Measurements from ENCODE around the gene DSCAM.

The DSCAM gene

DNA sequence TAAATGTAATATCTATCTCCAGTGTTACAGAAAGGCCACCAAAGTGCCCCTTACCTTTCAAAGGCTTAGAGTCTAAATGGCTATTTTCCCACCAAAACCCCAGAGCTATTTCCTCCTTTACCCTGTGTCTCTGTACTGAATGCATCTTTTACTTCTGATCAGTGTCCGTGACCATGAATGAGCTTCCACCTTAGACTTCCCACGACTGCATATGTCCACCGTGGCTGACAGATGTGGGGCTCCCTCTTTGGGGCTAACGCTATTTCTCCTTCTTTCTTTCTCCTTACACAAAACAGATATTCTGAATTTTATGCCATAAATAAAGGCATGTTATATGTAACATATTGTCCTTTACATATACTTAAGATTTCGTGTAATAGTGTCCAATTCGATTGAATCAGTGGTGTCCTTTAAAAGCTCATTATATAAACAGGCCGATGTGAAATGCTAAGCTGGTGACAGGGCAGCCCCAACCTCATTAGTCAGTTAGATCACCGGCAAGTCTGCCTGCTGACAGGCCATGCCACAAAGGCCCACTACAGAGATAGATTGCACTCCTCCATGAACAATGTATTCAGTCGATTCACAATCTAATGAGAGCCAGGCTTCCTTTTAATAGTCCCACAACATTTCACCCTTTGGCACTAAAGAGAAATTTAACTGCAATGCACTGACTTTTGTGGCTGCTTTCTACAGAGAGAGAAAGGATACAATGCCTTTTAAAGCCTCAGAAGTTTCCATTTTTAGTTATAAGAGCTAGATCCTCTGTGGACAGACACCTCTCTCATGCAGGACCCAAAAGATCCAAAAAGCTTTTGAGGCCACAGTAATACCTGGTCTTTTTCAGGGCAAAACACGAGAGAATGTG lies 681.8 kb downstream of the DSCAM start:
- in situ Hi-C loops (cut with HindIII; ENCODE audit: low pct_ligation_motif_present, low pct_unique_long_range_greater_than_20kb, low sequenced_read_pairs) = no loop called here
- no peak for DNase-seq

DNA sequence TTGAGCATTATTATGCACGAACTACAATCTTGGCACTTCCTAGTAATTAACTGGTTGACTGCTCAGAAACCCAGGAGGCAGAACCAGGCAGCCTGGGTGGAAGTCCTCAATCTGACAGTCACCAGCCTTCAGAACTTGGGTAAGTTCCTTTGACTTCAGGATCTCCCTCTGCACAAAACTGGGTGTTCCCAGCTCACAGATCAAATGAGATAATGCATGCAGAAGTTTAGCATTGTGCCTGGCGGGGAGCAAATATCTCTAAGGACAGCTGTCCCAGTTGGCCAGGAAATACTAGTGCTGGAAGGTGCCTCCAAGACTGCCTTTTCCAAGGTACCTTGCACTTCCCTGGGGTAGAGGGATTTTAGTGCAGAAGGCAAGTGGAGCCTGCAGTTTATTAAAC lies 684.9 kb downstream of the DSCAM start:
- no peak for DNase-seq
- in situ Hi-C loops (cut with HindIII; ENCODE audit: low pct_ligation_motif_present, low pct_unique_long_range_greater_than_20kb, low sequenced_read_pairs) = no loop called here

DNA sequence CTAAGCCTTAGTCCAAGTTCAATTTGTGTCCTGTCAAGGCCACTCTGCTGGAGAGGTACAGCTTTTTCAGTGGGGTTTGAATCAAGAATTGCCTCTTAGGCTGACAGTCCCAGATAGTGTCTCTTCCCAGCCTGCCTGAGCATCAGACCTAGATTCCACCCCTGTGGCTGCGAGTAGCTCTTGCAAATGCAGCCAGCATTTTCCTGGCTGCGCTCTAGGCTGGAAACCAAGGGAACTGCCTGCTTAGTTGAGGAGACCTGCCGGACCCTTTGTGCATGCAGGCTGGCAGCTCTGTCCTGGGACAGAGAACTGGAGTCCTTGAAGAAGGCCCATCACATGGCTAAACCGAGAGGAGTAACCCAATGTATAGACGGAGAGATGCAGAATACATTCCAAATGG lies 686.0 kb downstream of the DSCAM start:
- in situ Hi-C loops (cut with HindIII; ENCODE audit: low pct_ligation_motif_present, low pct_unique_long_range_greater_than_20kb, low sequenced_read_pairs) = no loop called here
- DNase-seq = no peak

DNA sequence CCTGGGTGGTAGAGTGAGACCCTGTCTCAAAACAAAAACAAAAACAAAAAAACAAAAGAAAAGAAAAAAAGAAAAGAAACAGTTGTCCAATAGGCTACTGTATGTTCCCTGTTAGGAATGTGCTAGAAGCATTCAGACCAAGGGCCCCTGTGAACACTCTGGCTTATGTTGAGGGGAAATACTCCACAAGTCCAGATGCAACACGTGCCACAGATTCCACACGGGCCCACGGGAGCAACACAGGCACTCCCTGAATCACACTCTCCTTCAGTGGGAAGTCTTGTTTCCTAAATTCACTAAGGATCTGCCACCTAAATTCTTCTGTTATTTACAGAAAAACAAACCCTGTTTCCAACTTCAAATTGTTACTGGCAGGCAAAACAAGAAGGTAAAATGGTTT lies 688.6 kb downstream of the DSCAM start:
- in situ Hi-C loops (cut with HindIII; ENCODE audit: low pct_ligation_motif_present, low pct_unique_long_range_greater_than_20kb, low sequenced_read_pairs) = no loop called here
- DNase-seq = no peak

DNA sequence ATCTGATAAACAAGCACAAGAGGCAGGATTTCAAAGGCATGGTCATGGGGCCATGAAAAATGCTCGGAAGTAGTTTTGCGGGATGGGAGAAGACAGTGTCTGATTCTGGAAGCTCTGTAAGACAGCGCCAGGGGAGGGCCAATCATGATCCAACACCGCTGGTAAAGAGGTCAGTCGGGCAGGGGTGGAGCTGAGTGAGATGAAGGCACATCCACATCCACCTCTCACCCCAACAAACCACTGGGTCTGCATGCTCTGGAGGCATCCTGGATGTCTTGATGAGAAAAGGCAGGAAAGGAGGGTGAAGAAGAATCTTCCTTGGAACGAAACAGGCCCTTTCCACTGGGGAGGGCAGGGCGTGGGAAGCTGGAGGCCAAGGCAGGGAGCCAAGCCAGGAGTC lies 691.4 kb downstream of the DSCAM start:
- DNase-seq = no peak
- in situ Hi-C loops (cut with HindIII; ENCODE audit: low pct_ligation_motif_present, low pct_unique_long_range_greater_than_20kb, low sequenced_read_pairs) = no loop called here

DNA sequence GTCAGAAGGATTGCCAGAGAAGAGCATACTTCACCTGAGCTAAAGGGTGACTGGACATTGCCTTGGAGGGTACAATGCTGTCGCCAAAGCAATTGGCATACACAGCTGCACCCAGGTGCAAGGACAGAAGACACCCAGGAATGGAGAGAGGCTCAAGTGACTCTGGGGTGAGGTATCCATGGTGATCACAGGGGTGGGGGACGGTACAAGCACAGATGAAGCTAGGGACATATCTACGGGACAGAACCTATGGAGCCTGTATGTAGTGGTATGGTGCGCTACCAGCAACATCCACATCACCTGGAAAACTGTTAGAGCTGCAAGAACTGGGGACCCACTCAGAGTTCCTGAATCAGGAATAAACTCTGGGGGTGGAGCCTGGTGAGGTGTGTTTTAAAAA lies 693.6 kb downstream of the DSCAM start:
- in situ Hi-C loops (cut with HindIII; ENCODE audit: low pct_ligation_motif_present, low pct_unique_long_range_greater_than_20kb, low sequenced_read_pairs) = no loop called here
- DNase-seq = no peak

DNA sequence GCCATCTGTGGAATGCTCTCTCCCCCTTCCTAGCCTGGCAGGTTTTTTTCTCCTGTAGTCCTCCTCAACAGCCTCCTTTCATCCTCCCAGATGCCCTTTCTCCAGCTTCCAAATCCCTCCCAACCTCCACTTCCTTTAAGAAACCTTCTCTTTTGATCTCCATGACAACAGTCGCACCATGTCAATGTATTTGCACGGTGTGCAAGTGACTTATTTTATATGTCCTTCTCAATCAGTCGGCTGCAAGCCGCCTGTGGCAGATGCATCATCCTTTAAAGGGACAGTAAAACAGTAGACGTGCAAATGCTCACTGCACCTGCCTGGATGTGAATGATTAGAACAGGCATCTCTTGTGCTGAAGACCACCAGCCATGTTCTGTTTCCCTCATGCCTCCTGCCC lies 694.5 kb downstream of the DSCAM start:
- no peak for DNase-seq
- in situ Hi-C loops (cut with HindIII; ENCODE audit: low pct_ligation_motif_present, low pct_unique_long_range_greater_than_20kb, low sequenced_read_pairs) = no loop called here

DNA sequence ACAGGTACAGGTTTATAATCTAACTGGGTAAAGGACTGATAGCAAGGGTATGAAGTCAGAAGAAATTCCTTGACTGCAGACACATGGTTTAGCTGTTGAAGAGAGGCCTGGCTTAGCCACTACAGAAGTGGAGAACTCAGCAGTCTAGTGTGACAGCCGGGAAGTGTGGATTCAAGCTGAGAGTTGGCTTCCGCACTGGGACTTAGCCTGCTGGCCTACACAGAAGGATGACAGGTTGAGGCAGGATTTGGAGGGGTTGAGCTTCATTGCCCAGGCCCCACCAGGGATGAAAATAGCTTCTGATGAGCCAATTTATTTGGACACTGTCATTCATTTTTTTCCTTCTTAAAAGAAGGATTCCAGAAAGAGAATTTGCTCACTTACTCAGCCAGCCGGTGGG lies 695.3 kb downstream of the DSCAM start:
- in situ Hi-C loops (cut with HindIII; ENCODE audit: low pct_ligation_motif_present, low pct_unique_long_range_greater_than_20kb, low sequenced_read_pairs) = no loop called here
- DNase-seq = no peak

DNA sequence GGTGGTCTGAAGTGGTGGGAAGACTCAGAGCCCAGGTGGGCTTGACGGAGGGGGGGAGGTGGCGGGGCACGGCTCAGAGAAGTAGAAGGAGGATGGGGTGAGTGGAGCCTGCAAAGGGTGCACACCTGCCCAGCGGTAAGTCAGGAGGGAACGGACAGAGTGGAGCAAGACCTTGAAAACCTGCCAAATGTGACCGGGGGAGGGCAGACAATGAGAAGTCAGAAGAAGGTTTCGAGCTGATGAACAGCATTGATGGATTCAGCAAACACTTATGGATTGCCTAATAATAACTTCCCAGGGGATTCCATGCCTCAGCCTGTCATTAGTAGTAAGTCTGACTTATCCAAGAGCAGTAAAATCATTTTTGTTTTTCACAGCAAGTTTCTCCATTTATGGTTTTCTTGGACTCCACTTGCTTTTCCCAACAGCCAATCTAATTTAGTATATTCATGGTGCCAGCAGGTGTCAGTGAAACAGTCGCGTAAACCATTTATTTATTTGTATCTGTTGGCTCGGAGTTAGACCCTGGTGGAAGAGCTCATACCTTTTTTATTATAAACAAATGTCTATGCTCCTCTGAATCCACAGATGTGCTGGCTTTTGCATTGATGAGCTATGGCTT lies 700.6 kb downstream of the DSCAM start:
- no peak for DNase-seq
- in situ Hi-C loops (cut with HindIII; ENCODE audit: low pct_ligation_motif_present, low pct_unique_long_range_greater_than_20kb, low sequenced_read_pairs) = no loop called here

DNA sequence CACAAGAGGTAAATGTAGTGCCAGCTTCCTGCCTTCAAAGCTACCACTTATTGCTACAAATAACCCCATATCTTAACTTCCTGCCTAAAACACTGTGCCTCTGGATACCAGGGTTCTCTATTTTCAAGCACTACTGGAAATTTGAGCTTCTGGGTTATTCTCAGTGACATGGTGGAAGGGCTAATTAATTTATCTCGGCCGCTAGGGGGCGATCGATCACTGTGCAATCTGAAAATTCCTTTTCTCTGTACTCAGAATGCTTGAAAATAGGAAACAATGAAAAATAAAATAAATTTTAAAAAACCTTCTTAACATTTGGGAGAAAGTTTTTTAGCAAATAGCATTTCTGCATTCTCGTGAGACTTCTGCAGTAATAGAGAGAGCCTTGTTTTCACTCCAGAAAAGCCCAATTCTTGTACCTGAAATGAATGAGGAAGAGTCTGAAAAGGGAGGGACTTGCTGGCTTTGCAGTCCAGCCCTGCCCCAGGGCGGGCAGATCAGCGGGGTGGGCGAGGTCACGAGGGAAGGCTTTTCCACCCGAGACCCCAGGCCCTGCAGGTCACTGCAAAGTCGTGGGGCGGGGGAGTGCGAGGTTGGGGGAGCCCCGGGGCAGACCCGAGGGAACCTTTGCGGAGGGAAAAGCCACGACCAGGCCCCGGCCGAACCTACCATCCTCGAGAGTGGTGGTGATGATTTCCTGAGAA lies 703.0 kb downstream of the DSCAM start:
- peak; percentile 42 for DNase-seq
- in situ Hi-C loops (cut with HindIII; ENCODE audit: low pct_ligation_motif_present, low pct_unique_long_range_greater_than_20kb, low sequenced_read_pairs) = no loop called here

DNA sequence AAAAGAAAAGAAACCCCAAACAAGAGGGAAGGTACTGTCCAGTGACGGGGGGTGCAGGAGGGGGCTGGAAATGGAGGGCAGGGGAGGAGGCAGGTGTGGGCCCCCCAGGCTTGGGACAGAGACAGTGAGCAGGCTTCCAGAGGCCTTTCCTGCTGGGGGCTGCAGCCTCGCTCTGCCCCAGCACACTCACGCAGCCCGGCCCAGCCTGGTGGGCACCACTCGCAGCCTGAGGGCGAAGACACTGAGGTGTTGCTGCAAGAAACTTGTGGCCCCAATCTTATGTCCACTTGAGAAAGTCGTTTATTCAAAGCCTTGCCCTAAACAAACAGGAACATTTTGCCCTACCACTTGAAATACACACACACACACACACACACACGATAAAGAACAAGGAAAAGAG lies 705.3 kb downstream of the DSCAM start:
- in situ Hi-C loops (cut with HindIII; ENCODE audit: low pct_ligation_motif_present, low pct_unique_long_range_greater_than_20kb, low sequenced_read_pairs) = no loop called here
- no peak for DNase-seq

DNA sequence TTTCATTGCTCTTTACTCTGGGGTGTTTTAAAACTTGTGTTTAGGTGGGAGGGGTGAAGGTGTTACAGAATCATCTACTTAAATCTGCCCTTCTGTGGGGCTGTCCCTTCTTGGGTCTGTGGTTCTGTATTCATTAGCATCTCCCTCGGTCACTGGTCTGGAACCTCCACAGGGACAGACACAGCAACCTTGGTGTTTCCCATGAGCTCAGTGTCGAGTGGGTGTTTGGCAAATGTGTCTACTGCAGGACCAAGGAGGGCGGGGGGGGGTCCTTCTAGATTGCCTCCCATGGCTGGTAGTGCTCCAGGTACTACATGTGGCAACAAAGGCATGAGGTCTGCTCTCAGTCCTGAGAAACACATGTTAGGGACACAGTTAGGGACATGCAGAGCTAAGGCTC lies 706.3 kb downstream of the DSCAM start:
- DNase-seq = no peak
- in situ Hi-C loops (cut with HindIII; ENCODE audit: low pct_ligation_motif_present, low pct_unique_long_range_greater_than_20kb, low sequenced_read_pairs) = no loop called here

DNA sequence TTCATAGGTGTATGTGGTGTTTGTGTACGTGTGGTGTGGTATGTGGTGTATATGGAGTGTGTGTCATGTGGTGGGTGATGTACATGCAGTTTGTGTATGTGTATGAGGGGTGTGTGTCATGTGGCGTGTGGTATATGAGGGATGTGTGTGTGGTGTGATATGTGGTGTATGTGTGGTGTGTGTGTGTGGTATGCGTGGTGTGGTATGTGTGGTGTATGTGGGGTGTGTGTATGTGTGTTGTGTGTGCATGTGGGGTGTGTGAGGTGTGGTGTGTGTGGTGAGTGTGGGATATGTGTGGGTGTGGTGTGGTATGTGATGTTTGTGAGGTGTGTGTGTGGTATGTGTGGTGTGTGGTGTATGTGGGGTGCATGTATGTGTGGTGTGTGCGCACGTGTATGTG lies 707.3 kb downstream of the DSCAM start:
- DNase-seq = no peak
- in situ Hi-C loops (cut with HindIII; ENCODE audit: low pct_ligation_motif_present, low pct_unique_long_range_greater_than_20kb, low sequenced_read_pairs) = no loop called here

DNA sequence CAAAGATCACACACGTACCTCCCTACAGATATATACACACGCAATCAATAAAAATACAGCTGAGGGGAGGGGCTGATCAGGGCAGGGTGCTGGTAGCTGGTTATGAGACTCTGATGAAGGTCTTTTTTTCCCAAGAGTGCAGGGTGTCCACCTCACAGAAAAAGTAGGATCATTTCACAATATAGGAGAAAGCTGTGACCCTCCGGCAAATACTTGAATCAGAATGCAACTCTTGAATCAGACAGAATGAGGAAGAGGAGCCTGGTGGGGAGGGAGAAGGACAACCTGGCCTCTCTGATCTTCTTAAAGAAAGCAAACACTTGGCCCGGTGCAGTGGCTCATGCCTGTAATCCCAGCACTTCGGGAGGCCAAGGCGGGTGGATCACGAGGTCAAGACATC lies 710.4 kb downstream of the DSCAM start:
- DNase-seq = no peak
- in situ Hi-C loops (cut with HindIII; ENCODE audit: low pct_ligation_motif_present, low pct_unique_long_range_greater_than_20kb, low sequenced_read_pairs) = no loop called here

DNA sequence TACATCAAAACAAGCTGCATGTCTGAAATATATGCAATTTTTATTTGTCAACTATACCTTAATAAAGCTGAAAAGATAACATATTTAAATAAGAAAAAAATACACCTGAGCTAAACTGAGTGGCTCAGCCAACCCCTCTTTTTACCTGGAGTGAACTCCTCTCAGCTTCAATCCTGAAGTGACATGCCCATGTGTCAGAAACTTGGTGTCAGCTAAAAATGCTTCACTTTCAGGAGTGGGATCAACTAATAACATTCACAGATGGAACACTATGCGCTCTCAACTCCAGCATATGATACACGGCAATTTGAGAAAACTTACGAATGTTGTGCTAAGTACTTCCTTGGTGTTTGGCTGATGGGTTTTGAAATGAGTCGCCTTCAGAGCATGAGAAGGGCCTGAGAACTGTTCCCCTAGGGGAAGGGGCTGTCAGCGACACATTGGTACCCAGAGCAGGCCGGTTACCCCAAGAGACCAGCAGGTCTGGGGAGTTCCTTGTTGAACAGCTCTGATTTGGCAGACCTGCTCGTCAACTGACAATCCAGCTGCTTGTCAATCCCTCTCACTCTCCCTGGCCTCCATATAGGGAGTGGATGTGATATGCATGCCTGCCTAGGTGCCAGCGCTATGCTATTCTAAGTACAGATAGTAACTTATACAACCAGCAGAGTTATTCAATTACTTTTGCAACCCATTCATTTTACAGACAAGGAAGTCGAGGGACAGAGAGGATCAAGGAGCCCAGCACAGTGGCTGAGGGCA lies 712.0 kb downstream of the DSCAM start:
- in situ Hi-C loops (cut with HindIII; ENCODE audit: low pct_ligation_motif_present, low pct_unique_long_range_greater_than_20kb, low sequenced_read_pairs) = no loop called here
- no peak for DNase-seq

DNA sequence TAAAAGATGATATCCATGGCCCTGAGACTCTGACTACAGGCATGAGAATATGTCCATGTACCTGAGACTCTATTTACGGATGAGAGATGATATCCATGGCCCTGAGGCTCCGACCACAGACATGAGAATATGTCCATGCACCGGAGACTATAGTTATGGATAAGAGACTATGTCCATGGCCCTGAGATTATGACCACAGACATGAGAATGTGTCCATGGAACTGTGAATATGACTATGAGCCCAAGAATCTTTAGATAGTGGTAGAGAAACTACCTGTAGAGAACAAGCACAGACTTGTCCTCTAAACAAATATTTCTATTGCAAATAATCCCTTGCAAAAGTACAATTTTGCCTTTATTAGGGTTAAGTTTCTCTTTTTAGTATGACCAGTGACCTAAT lies 716.5 kb downstream of the DSCAM start:
- in situ Hi-C loops (cut with HindIII; ENCODE audit: low pct_ligation_motif_present, low pct_unique_long_range_greater_than_20kb, low sequenced_read_pairs) = no loop called here
- no peak for DNase-seq

DNA sequence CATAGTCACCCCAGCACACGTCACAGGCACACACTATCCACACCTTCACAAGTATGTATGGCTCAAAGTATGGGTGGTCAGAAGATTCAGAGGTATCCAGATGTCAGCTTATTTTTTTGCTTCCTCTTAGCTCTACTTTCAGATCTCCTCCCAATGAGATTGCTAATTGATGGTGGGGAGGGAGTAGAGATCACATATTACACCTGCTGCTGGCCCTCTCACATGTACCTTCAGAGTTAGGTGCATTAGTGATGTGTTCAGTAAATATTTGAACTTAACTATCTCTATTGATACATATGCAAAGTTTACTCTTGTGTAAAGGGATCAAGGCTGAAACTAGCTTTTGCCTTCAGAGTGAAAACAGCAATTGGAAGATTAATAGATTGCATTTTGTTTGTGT lies 717.1 kb downstream of the DSCAM start:
- no peak for DNase-seq
- in situ Hi-C loops (cut with HindIII; ENCODE audit: low pct_ligation_motif_present, low pct_unique_long_range_greater_than_20kb, low sequenced_read_pairs) = no loop called here

DNA sequence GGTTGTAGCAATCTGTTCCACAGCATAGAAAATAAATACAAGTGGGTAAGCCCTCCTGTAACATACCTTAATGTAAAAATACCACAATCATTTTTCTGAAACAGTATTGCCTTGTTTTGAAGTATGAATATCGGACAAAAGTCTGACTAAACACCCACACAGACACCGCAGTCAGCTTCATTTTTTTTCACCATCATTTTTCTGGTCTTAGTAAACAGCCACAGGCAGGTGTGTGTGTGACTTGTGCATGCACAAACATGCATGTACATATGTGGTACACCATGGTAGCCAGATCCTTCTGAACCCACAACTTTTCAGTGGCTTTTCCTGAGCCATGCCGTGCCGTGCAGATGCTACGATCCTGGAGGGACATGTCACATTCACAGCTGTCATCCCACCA lies 718.1 kb downstream of the DSCAM start:
- no peak for DNase-seq
- in situ Hi-C loops (cut with HindIII; ENCODE audit: low pct_ligation_motif_present, low pct_unique_long_range_greater_than_20kb, low sequenced_read_pairs) = no loop called here

DNA sequence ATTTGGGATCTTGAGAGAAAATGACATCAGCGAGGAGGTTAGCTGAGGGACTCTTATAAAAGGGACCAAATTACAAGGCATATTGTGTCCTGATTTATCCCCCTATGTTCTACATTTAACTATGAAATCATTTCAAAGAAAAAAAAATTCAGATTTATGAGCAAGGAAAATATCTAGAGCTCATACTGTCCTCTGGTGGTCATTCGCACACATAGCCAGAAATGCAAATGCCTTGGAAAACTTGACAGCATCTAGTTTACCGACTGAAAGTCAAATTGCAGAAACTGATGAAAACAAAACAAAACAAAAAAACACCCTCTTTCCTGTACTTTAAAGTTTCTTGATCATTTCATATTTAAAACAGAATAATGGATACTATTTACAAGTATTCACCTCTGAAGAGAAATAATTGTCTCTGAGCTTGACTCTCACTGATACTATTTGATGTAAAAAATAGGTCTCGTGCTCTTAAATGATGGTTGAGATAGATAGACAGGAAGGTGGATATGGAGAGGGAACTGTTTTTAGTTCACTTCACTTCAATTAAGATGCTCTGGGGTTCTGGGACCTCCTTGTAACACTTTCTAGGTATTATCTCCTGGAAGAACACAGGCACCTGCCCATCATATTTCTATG lies 725.9 kb downstream of the DSCAM start:
- peak; percentile 27 for DNase-seq

More for the DNA sequence above, 725.9 kb downstream of the DSCAM start:
- in situ Hi-C loops (cut with HindIII; ENCODE audit: low pct_ligation_motif_present, low pct_unique_long_range_greater_than_20kb, low sequenced_read_pairs) = no loop called here
